ENCODE data around the gene CRYBB1. TPM values are rescaled to one million over a fixed set of nuclear protein-coding genes. Genes with fewer than 3 reads are reported as not detected.
A peak's percentile ranks its signal among the peaks of the same experiment; 100 is the strongest.

The CRYBB1 gene
- total and polyA plus RNA-seq, 2 donors (not counting 3 experiments of a cell fraction or from before 2014, with no cell fraction given) = not detected

GRCh38 chr22:26552466-26552865 is 65.4 kb downstream of the CRYBB1 start:
- TF ChIP-seq GATA2 (IDR thresholded peaks at IDR 0.05; ENCODE audit: insufficient read depth, insufficient read length, low read depth, low read length) (no peak), EZH2 (IDR thresholded peaks at IDR 0.05; ENCODE audit: borderline replicate concordance, low read depth, low read length, severe bottlenecking) (no peak), MYC (IDR thresholded peaks at IDR 0.05; ENCODE audit: low read depth, low read length) (no peak), JUN (IDR thresholded peaks at IDR 0.05; ENCODE audit: borderline replicate concordance, insufficient read depth, insufficient read length, low read depth) (no peak), POLR2A (IDR thresholded peaks at IDR 0.05; ENCODE audit: low read depth, low read length) (no peak), POLR2AphosphoS5 (IDR thresholded peaks at IDR 0.05; ENCODE audit: insufficient read depth, low read depth, low read length) (no peak), FOS (IDR thresholded peaks at IDR 0.05; ENCODE audit: borderline replicate concordance, insufficient read depth, low read length) (no peak)
- TF ChIP-seq, protein P1, sequence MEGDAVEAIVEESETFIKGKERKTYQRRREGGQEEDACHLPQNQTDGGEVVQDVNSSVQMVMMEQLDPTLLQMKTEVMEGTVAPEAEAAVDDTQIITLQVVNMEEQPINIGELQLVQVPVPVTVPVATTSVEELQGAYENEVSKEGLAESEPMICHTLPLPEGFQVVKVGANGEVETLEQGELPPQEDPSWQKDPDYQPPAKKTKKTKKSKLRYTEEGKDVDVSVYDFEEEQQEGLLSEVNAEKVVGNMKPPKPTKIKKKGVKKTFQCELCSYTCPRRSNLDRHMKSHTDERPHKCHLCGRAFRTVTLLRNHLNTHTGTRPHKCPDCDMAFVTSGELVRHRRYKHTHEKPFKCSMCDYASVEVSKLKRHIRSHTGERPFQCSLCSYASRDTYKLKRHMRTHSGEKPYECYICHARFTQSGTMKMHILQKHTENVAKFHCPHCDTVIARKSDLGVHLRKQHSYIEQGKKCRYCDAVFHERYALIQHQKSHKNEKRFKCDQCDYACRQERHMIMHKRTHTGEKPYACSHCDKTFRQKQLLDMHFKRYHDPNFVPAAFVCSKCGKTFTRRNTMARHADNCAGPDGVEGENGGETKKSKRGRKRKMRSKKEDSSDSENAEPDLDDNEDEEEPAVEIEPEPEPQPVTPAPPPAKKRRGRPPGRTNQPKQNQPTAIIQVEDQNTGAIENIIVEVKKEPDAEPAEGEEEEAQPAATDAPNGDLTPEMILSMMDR (IDR thresholded peaks at IDR 0.05; ENCODE audit: extremely low read depth in 1 of 2, insufficient read depth in 1 of 2, low read depth in 1 of 2, low read length in 2 of 2) = no peak
- TF ChIP-seq, protein P2, sequence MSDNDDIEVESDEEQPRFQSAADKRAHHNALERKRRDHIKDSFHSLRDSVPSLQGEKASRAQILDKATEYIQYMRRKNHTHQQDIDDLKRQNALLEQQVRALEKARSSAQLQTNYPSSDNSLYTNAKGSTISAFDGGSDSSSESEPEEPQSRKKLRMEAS (IDR thresholded peaks at IDR 0.05; ENCODE audit: insufficient read depth, insufficient read length) = no peak
- Histone ChIP-seq H3K4me3 (replicated peaks in 1 of 3; ENCODE audit: insufficient read depth in 1 of 3, low read depth in 1 of 3, low read length in 3 of 3) (no peak overlapping the region), H3K9me1 (replicated peaks; ENCODE audit: control insufficient read depth, extremely low read depth, insufficient read depth, low read length) (no peaks in the 10 kb centered on the region), H3K27me3 (ENCODE audit: control insufficient read depth in 2 of 2, insufficient read depth in 2 of 2, low read length in 2 of 2) (no peaks in the 10 kb centered on the region), H3K36me3 (ENCODE audit: control insufficient read depth in 2 of 2, extremely low read depth in 1 of 2, insufficient read depth in 2 of 2, low read length in 2 of 2) (peaks cover 0 to 5% of the 10 kb centered on the region in 2 experiments), H2AFZ (ENCODE audit: low read depth, low read length) (no peak overlapping the region), H3K4me2 (ENCODE audit: insufficient read depth, low read length) (no peak overlapping the region), H3K79me2 (ENCODE audit: control insufficient read depth, insufficient read depth, low read length) (peaks cover 13% of the 10 kb centered on the region), H3K9ac (replicated peaks; ENCODE audit: extremely low read depth, insufficient read depth, low read length) (no peak overlapping the region), H3K4me1 (ENCODE audit: control insufficient read depth, extremely low read depth, insufficient read depth, low read length) (peaks cover 24% of the 10 kb centered on the region), H3K27ac (ENCODE audit: insufficient read depth, low read depth, low read length) (peak overlapping the region; percentile 77), H4K20me1 (replicated peaks; ENCODE audit: control insufficient read depth, extremely low read depth, insufficient read depth, low read length) (no peaks in the 10 kb centered on the region), H3K9me3 (replicated peaks; ENCODE audit: control insufficient read depth, insufficient read depth, low read length) (no peaks in the 10 kb centered on the region)
- dilution Hi-C loops (cut with MboI; ENCODE audit: extremely low pct_ligation_motif_present, low sequenced_read_pairs) = no loop called here
- intact Hi-C loops (cut with micrococcal nuclease) = loop anchor here (2.0 kb wide), 1 partner anchor 38 kb away; the partner anchor contains the start of gene TPST2
- POLR2A ChIA-PET = no interaction called here
- FAIRE-seq = no peak
- DNase-seq (ENCODE audit: low read depth, low spot score) = no peak
- CTCF ChIA-PET = no interaction called here
- no TSS peak for BruUV-seq (replicated peaks)

All from endothelial cell of umbilical vein (primary cell).